Globus pallidus (tissue), 1 donor: Measurements from ENCODE around the gene SMYD3.

Experiments
- DNase-seq: peaks from one replicate; pipeline ENCODE4 v3.0.0-alpha.2; 2015; ENCODE audit warnings: low spot score

SMYD3 gene

GRCh38 chr1:245906207-245906606 lies 600.9 kb downstream of the SMYD3 start:
- DNase-seq = no peak

GRCh38 chr1:245903851-245904250 lies 603.2 kb downstream of the SMYD3 start:
- no peak for DNase-seq

- no peak for DNase-seq
Measured at GRCh38 chr1:245901565-245901964, 605.5 kb downstream of the SMYD3 start.

GRCh38 chr1:245901037-245901436 lies 606.0 kb downstream of the SMYD3 start:
- DNase-seq = no peak

- DNase-seq = no peak
Measured at GRCh38 chr1:245898581-245898980, 608.5 kb downstream of the SMYD3 start.

GRCh38 chr1:245896258-245896657 lies 610.8 kb downstream of the SMYD3 start:
- DNase-seq = no peak

- no peak for DNase-seq
Measured at GRCh38 chr1:245895455-245895959, 611.6 kb downstream of the SMYD3 start.

- peak; percentile 52 for DNase-seq
Measured at GRCh38 chr1:245894843-245895242, 612.2 kb downstream of the SMYD3 start.

- DNase-seq = no peak
Measured at GRCh38 chr1:245893025-245893424, 614.1 kb downstream of the SMYD3 start.

GRCh38 chr1:245888809-245889208 lies 618.3 kb downstream of the SMYD3 start:
- no peak for DNase-seq

- DNase-seq = no peak
Measured at GRCh38 chr1:245887829-245888228, 619.2 kb downstream of the SMYD3 start.

- DNase-seq = no peak
Measured at GRCh38 chr1:245881767-245882391, 625.2 kb downstream of the SMYD3 start.

- DNase-seq = no peak
Measured at GRCh38 chr1:245880754-245881403, 626.2 kb downstream of the SMYD3 start.

- no peak for DNase-seq
Measured at GRCh38 chr1:245879091-245879490, 628.0 kb downstream of the SMYD3 start.

GRCh38 chr1:245878585-245878984 lies 628.5 kb downstream of the SMYD3 start:
- DNase-seq = no peak

- DNase-seq = no peak
Measured at GRCh38 chr1:245877976-245878375, 629.1 kb downstream of the SMYD3 start.

GRCh38 chr1:245876586-245876985 lies 630.5 kb downstream of the SMYD3 start:
- DNase-seq = no peak

GRCh38 chr1:245875581-245876261 lies 631.4 kb downstream of the SMYD3 start:
- DNase-seq = no peak

- no peak for DNase-seq
Measured at GRCh38 chr1:245874942-245875580, 632.0 kb downstream of the SMYD3 start.

GRCh38 chr1:245873883-245874671 lies 633.0 kb downstream of the SMYD3 start:
- DNase-seq = no peak

- DNase-seq = no peak
Measured at GRCh38 chr1:245873068-245873467, 634.0 kb downstream of the SMYD3 start.

- DNase-seq = no peak
Measured at GRCh38 chr1:245872475-245872874, 634.6 kb downstream of the SMYD3 start.
